Pancreas (tissue), 10 donors: ENCODE results near the gene TFPI. TPM values are rescaled to one million over a fixed set of nuclear protein-coding genes. Genes with fewer than 3 reads are reported as not detected.
"Not testable (repeated sequence)": the region's sequence is repeated elsewhere in the genome, so short reads cannot be mapped to it uniquely, and the experiment has no call there.

Source experiments
- ATAC-seq, 4 donors: fragments of 200-7000 bp; cut with Tn5 transposase; one replicate each; pipeline versions ENCODE4 v1.8.0 to v1.9.1; 2020; ENCODE audit warnings: mild to moderate bottlenecking in 4 of 4, moderate library complexity in 4 of 4
- DNase-seq, 6 donors: peaks; one replicate each; pipeline ENCODE4 v3.0.0-alpha.2; 2020
- FAIRE-seq: peaks from 2 replicates; lab custom pipeline; 2012; peaks lifted over from hg19 to GRCh38; lab: Jason Lieb, UNC
- H3K27ac ChIP-seq, 4 donors: fragments of 200-600 bp; sonication (generic); 1 replicate in 3 of 4; 2 replicates in 1 of 4; pipeline versions ENCODE4 v1.5.0 to v1.8.0; 2020
- H3K27me3 ChIP-seq, 4 donors: fragments of 200-600 bp; one replicate each; pipeline ENCODE4 v1.8.0; 2021
- H3K36me3 ChIP-seq, 3 donors: fragments of 200-600 bp; sonication (generic) in 1 of 3; one replicate each; pipeline versions ENCODE4 v1.5.0 to v1.8.0; 2020 to 2021
- H3K4me1 ChIP-seq, 3 donors: fragments of 200-600 bp; one replicate each; pipeline ENCODE4 v1.8.0; 2021
- H3K4me3 ChIP-seq, 4 donors: fragments of 200-600 bp; sonication (generic) in 2 of 4; one replicate each; pipeline versions ENCODE4 v1.5.0 to v1.8.0; 2020 to 2021
- H3K9me3 ChIP-seq, 4 donors: fragments of 200-600 bp; one replicate each; pipeline ENCODE4 v1.8.0; 2021
- CTCF ChIP-seq, 4 donors: fragments of 200-600 bp; sonication (generic) in 3 of 4; IDR thresholded peaks; one replicate each; pipeline versions ENCODE4 v1.5.0 to v1.8.0; 2021; ENCODE audit warnings: antibody characterized with exemption in 4 of 4
- WGBS, 2 donors: extraction: QIAGEN DNeasy Blood & Tissue Kit; methylation state at CpG; one replicate each; pipeline ENCODE4 v1.1.7; 2013; 5-methylcytosine and 5-hydroxymethylcytosine counted together
- intact Hi-C, 3 donors: fragments of 100-400 bp; cut with DNase I; formaldehyde crosslinking; loops; one replicate each; pipeline versions ENCODE4 v1.11.1 to v1.14.2; 2022
- polyA plus RNA-seq, 2 donors: library from polyadenylated mRNA; stranded (reverse); fragments of 200-250 nt; gene quantifications; one replicate each; pipeline ENCODE4 v1.2.3, GENCODE V29; 2013
- total RNA-seq, 6 donors: library from RNA; stranded (reverse); fragmentation: NEBNext Ultra II Directional in 4 of 6; extraction: Animal tissue kit (Norgen Biotek cat#: 25700) in 4 of 6; gene quantifications; one replicate each; pipeline versions ENCODE4 v1.2.1 to v1.2.4, GENCODE V29; 2021 to 2023
- donor health status: healthy with polysubstance abuse.
- donor health status: DM: no; HTN: no; CAD: no; lungs with moderate emphysema.
- donor health status: DM: no; HTN: no; CAD: no.
- donor health status: control.
- donor health status: control.
- donor health status: Bipolar disorder and iron deficiency.
- donor health status: DM: yes; HTN: yes; CAD: no.
- donor health status: DM: no; HTN: no; CAD: no.
- donor health status: DM: no; HTN: no; CAD: no.
- donor health status: DM: yes; HTN: yes; CAD: no.

Gene TFPI
- total and polyA plus RNA-seq, 8 donors = 7.9 to 25.8 (median 18.3) TPM

- no peak for TF ChIP-seq CTCF (IDR thresholded peaks at IDR 0.05)
- H3K9me3 ChIP-seq = no peaks in the 10 kb centered on the region
- 10 to 11% methylated on average over 7 of the region's 7 CpGs for WGBS, 2 donors
- H3K36me3 ChIP-seq = no peaks in the 10 kb centered on the region
- FAIRE-seq (no peak), ATAC-seq (peak; percentile 66 to 89 (median 84)), DNase-seq (no peak)
- intact Hi-C loops = no loop called here
- no peak overlapping the region for H3K4me3 ChIP-seq
- H3K27ac ChIP-seq = peak overlapping the region in 2 of 4 donors; percentile 64 to 72
- H3K4me1 ChIP-seq = peaks cover 3 to 30% (median 22%) of the 10 kb centered on the region in 3 donors
- no peaks in the 10 kb centered on the region for H3K27me3 ChIP-seq
Observed at GRCh38 chr2:187541086-187542085, 12.8 kb downstream of the TFPI start.

GRCh38 chr2:187538222-187538621 is 16.0 kb downstream of the TFPI start:
- H3K27me3 ChIP-seq, FAIRE-seq, H3K4me3 ChIP-seq, H3K36me3 ChIP-seq, DNase-seq, ATAC-seq, H3K27ac ChIP-seq, H3K9me3 ChIP-seq, intact Hi-C loops: not testable (repeated sequence)
- H3K4me1 ChIP-seq = peaks cover 0 to 14% (median 5%) of the 10 kb centered on the region in 3 donors
- 77 to 79% methylated on average over 2 of the region's 2 CpGs for WGBS, 2 donors

GRCh38 chr2:187535381-187535780 is 18.9 kb downstream of the TFPI start:
- H3K27me3 ChIP-seq, DNase-seq, FAIRE-seq, intact Hi-C loops, H3K4me3 ChIP-seq, H3K4me1 ChIP-seq, H3K9me3 ChIP-seq, H3K36me3 ChIP-seq, ATAC-seq, H3K27ac ChIP-seq: not testable (repeated sequence)
- 90 to 98% methylated on average over 1 of the region's 1 CpG for WGBS, 2 donors

GRCh38 chr2:187532333-187533120 is 21.7 kb downstream of the TFPI start:
- no peak for TF ChIP-seq CTCF (IDR thresholded peaks at IDR 0.05)
- H3K27ac ChIP-seq = no peak overlapping the region
- WGBS, 2 donors = 87 to 90% methylated on average over 14 of the region's 14 CpGs
- H3K9me3 ChIP-seq = no peaks in the 10 kb centered on the region
- no peak for DNase-seq
- FAIRE-seq = no peak
- no peak for ATAC-seq
- no peaks in the 10 kb centered on the region for H3K4me1 ChIP-seq
- no peaks in the 10 kb centered on the region for H3K27me3 ChIP-seq
- intact Hi-C loops = no loop called here
- H3K4me3 ChIP-seq = no peak overlapping the region
- no peaks in the 10 kb centered on the region for H3K36me3 ChIP-seq

- Histone ChIP-seq H3K4me1 (no peaks in the 10 kb centered on the region), H3K36me3 (no peaks in the 10 kb centered on the region), H3K27ac (no peak overlapping the region), H3K9me3 (no peaks in the 10 kb centered on the region), H3K4me3 (no peak overlapping the region), H3K27me3 (no peaks in the 10 kb centered on the region)
- FAIRE-seq (no peak), DNase-seq (no peak), ATAC-seq (no peak)
- 82 to 88% methylated on average over 7 of the region's 7 CpGs for WGBS, 2 donors
- no peak for TF ChIP-seq CTCF (IDR thresholded peaks at IDR 0.05)
- intact Hi-C loops = no loop called here
Observed at GRCh38 chr2:187529977-187530721, 24.1 kb downstream of the TFPI start.
